Activated T-cell treated with anti-CD3 and anti-CD28 coated beads for 24 hours (primary cell): Measurements from ENCODE around the gene ANKRD29.
"Not testable (repeated sequence)": the region's sequence is repeated elsewhere in the genome, so short reads cannot be mapped to it uniquely, and the experiment has no call there.

Source experiments
- DNase-seq: peaks from one replicate; pipeline ENCODE4 v3.0.0-alpha.2; 2020; ENCODE audit warnings: low read depth

The ANKRD29 gene

DNA sequence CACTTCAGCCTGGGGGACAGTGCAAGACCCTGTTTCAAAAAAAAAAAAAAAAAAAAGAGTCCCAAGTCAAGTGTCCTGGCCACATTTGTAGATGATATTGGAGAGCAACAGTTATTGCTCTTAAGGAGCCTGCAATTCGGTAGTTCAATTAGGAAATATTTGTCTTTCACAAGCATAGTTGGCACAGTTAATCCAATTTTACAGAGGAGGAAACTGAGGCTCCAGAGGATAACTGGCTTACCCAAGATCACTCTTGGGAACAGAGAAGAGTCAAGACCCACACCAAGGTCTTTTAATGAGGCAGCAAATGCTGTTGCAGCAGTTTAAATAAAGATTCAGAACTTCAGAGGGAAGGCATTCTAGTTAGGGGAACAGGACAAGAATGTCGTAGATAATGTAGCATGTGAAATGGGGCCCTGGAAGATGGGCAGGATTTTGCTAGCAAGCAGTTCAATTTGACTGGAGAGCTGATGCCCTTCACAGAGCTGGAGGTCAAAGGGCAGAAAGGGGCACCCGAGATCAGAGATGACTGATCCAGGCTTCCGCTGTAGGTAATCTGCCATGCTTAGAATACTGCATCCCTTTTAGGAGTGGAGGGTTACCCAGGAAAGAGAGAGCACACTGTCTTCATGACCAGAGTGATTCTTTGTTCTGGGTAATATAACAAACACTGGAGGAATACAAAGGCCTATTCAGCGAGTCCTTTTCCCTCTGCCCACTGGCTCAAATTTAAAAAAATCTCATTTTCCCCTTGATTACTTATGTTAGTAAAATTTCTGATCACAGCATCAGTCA, 79.4 kb downstream of the ANKRD29 start:
- no peak for DNase-seq

GRCh38 chr18:23580677-23581367, 81.9 kb downstream of the ANKRD29 start:
- no peak for DNase-seq

DNA sequence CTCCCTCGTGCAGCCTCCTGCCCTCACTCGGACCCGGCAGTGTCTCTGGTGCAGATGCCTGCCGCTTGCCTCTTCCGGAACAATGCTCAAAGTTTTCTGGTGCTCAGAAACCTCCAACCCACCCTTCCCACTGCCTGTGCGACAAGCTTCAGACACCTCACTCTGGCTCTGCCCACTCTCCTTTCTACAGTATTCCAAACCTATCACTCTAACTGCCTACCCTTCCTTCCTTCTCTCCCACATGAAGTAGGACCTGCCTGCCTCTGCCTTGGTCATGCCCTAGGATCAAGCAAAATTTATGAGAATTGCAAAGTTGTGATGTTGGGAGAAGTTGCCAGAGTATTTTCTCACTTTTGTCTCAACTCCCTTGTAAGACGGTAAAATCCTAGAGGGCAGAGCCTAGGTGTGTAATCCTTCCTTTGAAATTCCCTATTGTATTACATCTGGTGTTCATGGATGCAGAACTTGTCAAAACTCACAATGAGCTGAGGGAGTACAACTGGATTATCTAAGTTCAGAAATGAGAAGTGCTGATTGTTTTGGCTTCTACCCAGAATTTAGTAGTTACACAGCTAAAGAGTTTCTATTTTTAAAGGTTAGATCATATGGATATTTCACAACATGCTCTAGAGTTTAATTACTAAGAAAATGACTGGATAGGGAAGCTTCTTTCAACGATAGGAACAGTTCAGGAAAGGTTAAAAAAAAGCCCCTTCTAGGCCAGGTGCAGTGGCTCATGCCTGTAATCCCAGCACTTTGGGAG, 83.6 kb downstream of the ANKRD29 start:
- no peak for DNase-seq

DNA sequence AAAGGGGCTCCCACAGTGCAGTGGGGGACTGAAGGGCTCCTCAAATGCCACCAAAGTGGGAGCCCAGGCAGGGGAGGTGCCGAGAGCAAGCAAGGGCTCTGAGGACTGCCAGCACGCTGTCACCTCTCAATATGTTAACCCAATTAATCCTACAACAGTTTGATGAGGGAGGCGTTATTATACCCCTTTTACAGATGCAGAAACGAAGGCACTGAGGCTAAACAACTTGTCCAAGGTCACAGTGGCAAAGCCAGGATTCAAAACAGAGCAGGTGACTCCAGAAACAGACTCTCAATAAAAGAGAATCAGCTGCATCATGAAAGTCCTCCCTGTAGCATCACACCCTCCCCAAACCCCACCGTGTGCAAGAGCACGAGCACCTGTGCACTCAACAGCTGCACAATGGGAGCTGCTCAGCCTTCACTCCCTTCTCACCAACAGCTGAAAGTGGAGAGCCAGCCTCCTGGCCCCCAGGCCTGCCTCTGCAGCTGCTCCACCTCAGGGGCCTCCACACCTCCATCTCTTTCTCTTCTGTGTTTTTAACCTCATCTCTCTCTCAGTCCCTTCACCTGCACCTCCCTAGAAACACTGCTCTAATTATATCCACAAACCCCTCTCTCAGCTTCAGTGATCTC, 84.5 kb downstream of the ANKRD29 start:
- DNase-seq = no peak

DNA sequence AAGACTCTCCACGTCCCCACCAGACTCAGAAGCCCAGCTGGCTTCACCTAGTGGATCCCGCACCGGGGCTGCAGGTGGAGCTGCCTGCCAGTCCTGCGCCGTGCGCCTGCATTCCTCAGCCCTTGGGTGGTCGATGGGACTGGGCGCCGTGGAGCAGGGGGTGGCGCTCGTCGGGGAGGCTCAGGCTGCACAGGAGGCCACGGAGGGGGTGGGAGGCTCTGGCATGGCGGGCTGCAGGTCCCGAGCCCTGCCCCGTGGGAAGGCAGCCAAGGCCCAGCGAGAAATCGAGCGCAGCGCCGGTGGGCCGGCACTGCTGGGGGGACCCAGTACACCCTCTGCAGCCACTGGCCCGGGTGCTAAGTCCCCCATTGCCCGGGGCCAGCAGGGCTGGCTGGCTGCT, 85.2 kb downstream of the ANKRD29 start:
- not testable (repeated sequence) for DNase-seq

DNA sequence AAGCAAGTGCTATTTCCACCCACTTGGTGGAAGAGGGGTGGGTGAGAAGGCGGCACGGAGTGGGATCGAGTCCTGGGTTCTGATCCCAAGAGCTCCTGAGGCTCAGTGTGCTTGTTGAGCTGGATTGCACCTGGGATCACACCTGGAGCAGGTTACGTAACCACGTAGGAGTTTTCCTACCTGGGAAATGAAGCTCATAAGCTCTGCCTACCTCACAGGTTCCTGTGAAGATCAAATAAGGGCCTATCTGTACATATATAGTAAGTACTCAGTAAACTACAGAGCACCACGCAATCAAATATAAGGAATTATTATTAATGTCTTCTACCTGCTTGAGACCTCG, 87.4 kb downstream of the ANKRD29 start:
- DNase-seq = no peak

DNA sequence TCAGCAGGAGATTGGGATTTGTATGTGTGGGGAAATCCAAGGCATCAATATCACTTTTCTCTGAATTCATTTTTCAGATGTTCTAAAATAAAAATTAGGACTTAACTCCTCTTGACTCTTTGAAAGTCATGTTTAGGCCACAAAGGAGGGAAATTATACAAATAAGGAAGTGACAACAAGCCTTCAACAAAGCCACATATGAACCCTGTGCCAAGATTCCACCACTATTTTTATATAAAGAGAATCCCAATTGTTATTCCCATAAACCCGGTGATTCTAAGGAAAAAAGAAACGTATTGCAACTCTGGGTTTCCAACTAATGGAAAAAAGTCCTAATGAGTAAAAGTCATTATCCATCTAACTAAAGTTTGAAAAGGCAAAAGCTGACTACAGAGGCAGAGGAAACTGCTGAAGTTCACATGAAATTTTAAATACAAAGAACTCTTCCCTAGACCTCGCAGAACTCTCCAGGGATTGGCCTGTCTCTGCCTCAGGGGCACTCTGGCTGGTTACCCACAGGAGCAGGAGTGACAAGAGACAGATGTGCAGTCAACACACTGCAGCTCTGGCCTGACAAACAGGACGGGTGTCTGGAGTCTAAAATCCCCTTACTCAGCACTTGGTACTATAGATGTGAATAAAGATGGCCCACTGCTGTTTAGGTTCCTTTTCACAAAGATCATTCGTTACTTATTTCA, 88.0 kb downstream of the ANKRD29 start:
- DNase-seq = no peak

GRCh38 chr18:23573626-23574431, 88.9 kb downstream of the ANKRD29 start:
- peak; percentile 18 for DNase-seq

GRCh38 chr18:23573020-23573419, 89.7 kb downstream of the ANKRD29 start:
- no peak for DNase-seq

GRCh38 chr18:23572570-23572969, 90.1 kb downstream of the ANKRD29 start:
- DNase-seq = no peak

- DNase-seq = no peak
These were observed 90.7 kb downstream of the ANKRD29 start for GRCh38 chr18:23572012-23572411.

DNA sequence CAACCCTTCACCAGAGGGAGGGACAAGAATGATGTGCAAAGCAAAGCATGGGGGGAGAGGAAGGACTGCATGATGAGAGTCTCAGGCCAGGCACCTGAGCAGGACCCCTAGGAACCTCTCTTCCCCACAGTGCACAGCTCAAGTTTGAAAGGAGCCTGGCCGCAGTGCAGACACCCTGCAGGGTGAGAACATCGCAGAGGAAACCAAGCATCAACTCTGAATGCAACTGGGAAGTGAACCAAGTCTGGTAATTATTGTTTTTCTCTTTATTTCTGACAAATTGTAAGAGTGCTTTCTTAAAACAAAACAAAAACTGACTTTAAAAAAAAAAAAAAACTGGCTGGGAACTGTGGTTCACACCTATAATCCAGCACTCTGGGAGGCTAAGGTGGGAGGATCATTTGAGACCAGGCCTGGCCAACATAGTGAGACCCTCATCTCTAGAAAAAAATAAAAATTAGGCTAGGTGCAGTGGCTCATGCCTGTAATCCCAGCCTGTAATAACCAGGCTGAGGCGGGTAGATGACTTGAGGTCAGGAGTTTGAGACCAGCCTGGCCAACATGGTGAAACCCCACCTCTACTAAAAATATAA, 91.7 kb downstream of the ANKRD29 start:
- no peak for DNase-seq

DNA sequence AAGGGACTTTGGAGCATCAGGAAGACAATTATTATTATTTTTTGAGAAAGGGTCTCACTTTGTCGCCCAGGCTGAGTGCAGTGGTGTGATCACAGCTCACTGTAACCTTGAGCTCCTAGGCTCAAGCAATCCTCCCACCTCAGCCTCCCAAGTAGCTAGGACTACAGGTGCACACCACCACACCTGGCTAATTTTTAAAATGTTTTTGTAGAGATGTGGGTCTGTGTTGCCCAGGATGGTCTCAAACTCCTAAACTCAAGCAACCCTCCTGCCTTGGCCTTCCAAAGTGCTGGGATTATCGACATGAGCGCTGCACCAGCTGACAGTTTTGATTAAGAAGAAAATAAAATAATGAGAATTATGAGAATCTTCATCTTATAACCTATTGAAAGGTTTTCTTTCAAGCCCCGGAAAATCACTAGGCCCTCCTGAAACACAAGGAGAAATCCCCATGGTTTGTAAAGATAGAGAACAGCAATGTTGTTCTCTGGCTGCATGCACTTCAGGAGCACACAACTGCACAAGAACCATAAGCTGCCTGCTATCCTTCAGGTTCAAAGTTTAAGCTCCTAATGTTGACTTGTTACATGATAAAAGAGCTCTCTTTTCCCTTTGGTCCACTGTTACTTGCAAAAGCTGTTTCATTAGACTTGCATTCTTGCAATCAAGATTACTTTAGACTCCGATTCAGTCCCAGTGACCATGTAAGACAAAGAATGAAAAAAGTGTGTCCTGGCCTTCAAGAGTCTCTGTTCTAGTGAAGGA, 93.2 kb downstream of the ANKRD29 start:
- no peak for DNase-seq

DNA sequence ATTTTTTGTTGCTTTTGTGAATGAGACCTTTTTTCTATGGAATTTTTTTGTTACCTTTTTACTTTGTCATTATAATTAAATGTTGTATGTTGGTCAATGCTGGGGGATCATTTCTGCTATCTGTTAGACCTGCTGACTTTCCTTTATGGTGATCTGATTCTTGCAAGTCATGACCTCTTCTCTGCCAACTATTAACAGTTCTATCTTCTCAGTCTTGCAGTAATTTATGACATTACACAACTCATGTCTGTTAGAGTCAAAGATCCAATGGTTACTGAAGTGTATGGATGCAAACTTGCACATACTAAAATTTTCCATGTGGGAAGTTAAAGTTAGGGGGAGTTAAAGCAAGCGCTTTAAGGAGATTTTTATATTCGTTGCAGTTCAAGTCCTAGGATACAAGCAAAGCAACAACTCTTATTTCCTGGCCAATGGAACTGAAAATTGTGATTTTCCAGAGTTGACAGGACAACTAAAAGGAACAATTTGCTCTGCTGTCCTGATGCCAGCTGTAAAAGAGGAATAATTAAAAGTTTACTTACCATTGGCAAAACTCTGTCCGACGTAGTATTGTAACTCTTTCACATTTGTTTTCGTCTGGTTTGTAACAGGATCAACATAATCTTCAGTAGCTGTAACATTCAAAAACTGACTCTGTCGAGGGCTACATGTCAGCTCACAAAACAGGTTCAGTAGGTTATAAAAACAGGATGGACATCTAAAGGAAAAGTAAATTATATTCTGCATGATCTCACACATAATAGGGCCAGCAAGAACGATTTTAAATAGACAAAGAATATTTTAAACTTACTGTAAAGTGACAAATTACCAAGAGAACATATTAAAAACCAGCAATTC, 94.2 kb downstream of the ANKRD29 start:
- DNase-seq = no peak

- DNase-seq = no peak
These were observed 95.0 kb downstream of the ANKRD29 start for GRCh38 chr18:23567671-23568070.

DNA sequence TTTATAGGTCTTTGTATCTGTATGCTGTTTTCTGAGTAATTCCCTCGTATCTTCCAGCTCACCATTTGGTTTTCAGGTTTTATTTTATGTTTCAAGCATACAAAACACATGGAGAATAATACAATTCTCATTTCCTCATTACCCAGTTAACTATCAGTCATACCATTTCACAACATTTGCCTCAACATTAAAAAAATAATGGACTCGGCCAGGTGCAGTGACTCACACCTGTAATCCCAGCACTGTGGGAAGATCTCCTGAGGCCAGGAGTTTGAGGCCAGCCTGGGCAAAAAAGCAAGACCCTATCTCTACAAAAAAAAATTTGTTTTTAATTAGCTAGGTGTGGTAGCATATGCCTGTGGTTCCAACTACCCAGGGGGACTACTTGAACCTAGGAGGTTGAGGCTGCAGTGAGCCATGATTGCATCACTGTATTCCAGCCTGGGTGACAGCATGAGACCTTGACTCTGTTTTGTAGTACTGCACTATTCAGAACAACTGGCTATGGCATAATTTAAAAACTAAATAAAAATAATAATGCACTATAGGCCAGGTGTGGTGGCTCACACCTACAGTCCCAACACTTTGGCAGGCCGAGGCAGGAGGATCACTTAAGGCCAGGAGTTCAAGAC, 96.7 kb downstream of the ANKRD29 start:
- DNase-seq = no peak

- no peak for DNase-seq
These were observed 99.2 kb downstream of the ANKRD29 start for GRCh38 chr18:23563377-23564043.

- DNase-seq = no peak
These were observed 102.5 kb downstream of the ANKRD29 start for GRCh38 chr18:23560186-23560585.
